Superior temporal gyrus (tissue), 1 donor: ENCODE measurements around the gene ASB4.
"Not testable (repeated sequence)": the region's sequence is repeated elsewhere in the genome, so short reads cannot be mapped to it uniquely, and the experiment has no call there.

Source experiments
- DNase-seq: peaks from one replicate; pipeline ENCODE4 v3.0.0-alpha.2; 2016; ENCODE audit errors: extremely low spot score

The ASB4 gene

DNA sequence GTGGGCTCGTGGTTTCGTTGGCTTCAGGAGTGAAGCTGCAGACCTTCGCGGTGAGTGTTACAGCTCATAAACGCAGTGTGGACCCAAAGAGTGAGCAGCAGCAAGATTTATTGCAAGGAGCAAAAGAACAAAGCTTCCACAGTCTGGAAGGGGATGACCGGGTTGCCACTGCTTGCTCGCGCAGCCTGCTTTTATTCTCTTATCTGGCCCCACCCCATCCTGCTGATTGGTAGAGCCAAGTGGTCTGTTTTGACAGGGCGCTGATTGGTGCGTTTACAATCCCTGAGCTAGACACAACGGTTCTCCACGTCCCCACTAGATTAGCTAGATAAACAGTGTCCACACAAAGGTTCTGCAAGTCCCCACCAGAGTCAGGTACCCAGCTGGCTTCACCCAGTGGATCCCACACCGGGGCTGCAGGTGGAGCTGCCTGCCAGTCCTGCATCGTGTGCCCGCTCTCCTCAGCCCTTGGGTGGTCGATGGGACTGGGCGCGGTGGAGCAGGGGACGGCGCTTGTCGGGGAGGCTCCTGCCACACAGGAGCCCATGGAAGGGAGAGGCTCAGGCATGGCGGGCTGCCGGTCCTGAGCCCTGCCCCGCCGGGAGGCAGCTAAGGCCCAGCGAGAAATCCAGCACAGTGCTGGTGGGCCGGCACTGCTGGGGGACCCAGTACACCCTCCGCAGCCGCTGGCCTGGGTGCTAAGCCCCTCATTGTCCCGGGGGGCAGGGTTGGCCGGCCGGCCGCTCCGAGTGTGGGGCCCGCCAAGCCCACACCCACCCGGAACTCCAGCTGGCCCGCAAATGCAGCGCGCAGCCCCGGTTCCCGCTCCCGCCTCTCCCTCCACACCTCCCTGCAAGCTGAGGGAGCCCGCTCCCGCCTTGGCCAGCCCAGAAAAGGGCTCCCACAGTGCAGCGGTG lies 66.5 kb downstream of the ASB4 start:
- DNase-seq, result not testable (repeated sequence)

DNA sequence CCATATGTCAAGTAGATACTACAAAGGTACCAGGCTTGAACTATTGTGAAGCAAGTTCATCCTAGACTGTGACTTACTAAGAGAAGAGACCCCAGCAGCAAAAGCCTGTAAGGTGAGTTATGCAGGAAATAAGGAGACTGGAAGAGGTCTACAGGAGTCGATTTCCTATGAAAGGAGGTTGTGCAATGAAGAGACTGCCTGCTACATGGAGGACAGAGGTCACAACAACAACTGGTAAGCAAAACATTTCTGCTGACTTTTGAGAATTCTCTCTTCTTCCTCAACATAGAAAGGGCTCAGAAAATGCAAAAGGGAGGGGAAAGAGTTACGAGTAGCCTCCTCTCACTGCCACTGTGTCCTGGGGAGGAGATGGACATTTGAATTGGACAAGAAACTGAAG lies 68.2 kb downstream of the ASB4 start:
- DNase-seq, result no peak

DNA sequence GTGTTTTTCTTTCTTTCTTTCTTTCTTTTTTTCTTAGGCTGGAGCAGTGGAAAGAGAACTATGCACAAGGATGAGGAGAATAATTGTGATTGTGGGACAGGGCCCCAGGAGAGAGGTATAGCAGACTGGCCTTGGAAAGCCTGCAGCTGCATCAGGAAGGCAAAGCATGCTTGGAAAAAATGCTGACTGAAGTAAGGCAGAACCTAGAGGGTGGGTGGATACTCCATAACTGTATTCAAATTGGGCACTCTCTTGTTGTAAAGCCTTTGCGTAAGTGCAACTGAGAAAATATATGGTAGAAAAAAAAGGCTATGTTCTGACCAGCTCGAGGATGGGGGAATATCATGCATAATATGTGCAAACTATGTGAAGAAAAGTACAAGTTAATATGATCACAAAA lies 71.0 kb downstream of the ASB4 start:
- no peak for DNase-seq

DNA sequence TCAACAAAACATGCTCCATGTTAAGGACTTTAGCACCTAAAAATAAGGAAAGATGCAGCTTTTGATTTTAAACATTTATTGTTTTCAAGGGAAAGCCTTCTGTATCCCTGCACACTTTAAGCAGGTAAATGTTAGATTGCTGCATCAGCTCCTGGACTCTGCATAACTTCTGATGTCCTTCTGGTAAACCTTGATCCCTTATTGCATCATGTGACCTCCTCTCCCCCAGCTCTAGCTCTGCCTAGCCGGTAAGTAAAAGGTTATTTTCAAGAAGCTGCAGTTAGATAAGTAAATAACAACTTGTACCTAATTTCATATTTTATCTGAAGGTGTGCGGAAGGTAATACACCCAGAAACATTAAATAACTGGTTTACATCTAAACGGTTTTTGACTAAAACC lies 73.1 kb downstream of the ASB4 start:
- no peak for DNase-seq

DNA sequence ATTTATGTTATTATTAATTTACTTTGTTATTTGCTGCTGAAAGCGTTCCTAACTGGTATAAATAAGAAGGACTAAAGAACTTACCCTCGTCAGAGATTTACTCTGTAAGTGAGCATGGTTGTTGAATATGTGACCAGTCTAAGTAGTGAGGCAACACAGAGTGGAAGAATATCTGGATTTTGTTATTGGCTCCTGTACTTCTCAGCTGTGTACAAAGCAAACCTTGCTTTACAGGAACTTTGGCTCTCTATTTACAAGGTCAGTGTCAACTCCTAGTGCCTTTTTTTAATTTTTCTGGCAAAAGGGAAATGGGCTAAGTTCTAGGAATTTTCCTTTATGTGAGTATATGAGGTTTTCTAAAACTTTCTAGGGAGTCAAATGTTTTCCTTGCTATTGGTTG lies 74.9 kb downstream of the ASB4 start:
- DNase-seq, result no peak

DNA sequence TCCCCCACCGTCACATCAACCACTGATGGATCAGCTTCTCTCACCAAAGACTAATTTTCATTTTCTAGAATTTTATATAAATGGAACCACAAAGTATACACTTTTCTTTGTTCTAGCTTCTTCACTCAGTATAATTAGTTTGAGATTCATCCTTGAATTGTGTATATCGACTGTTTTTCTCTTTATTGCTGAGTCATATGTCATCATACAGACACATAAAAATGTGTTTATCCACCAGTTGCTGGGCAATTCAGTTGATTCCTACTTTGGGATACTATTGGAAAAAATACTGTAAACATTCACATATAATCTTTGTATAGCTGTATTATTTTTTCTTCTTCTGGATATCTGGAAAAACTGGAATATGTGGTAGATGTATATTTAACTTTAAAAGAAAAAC lies 84.0 kb downstream of the ASB4 start:
- DNase-seq, result no peak

DNA sequence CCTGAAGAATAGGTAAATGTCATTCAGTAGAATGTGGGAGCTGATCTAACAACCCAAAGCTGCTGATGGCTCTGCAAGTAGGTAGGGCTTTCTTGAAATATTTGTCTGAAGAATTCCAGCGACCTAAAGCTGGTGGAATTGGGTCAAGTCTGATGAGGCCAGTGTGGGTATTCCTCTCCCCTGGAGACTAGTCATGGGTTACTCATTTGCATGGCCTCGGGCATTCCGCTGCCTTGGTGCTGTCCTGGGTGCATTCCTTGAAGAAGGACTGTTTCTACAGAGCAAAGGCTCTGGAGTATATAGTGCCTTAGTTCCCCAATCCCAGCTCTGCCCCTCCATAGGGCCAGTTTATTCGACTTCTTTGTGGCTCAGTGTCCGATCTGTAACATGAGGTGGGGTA lies 91.4 kb downstream of the ASB4 start:
- DNase-seq, result no peak

DNA sequence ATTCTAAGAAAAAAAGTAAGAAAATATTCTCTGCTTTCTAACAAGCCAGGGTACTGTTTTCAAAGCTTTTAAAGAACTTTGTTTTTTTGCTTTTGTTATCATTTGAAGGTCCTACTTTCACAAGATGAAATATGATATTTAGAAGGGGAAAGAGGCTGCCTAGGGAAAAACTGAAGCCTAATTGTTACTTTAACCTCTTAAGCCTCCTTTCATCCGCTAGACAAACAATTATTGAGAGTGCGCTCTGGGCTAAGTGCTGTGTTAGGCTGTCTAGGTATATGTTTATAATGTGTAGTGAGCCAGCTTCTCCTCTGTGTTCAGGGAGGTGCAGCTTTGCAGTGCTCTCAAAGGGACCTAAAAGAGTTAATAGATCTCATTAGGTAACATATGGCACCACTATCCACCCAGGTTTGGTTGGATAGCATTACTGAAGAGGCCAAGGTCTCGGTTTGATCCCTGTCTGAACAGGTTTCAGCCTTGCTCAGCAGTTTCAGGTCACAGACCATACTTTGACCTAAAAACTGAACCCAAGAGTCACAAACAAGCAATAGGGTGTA lies 92.6 kb downstream of the ASB4 start:
- DNase-seq, result no peak

DNA sequence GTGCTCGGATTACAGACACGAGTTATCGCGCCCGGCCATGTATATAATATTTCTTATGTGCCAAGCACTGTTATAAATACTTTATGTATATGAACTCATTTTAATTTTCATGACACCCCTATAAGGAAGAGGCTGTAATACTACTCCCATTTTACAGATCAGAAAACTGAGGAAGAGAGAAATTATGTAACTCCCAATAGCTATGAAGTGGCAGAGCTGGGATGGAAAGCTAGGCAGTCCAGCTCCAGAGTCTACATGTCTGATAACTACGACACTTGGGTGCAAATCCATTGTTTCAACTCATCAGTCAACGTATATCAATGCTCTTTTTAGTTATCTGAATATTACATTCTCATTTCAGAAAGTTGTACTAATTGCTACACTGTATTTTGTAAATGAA lies 93.6 kb downstream of the ASB4 start:
- no peak for DNase-seq

DNA sequence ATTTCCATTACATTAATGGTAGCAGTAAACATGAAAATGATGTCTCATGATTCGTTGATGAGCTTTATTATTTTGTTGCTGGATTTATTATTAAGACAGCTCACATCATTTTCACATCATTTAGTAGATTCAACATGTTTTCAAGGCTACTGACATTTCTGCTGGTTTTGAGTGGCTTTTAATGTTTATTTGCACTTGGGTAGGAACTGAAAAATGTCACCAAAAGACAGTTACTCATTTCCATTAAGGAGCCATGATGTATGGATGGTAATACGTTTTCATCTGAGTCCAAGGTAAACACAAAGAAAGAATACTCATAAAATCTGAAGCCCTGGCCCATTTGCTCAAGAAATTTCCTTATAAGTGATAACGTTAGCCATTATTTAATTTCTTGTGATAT lies 95.7 kb downstream of the ASB4 start:
- no peak for DNase-seq

DNA sequence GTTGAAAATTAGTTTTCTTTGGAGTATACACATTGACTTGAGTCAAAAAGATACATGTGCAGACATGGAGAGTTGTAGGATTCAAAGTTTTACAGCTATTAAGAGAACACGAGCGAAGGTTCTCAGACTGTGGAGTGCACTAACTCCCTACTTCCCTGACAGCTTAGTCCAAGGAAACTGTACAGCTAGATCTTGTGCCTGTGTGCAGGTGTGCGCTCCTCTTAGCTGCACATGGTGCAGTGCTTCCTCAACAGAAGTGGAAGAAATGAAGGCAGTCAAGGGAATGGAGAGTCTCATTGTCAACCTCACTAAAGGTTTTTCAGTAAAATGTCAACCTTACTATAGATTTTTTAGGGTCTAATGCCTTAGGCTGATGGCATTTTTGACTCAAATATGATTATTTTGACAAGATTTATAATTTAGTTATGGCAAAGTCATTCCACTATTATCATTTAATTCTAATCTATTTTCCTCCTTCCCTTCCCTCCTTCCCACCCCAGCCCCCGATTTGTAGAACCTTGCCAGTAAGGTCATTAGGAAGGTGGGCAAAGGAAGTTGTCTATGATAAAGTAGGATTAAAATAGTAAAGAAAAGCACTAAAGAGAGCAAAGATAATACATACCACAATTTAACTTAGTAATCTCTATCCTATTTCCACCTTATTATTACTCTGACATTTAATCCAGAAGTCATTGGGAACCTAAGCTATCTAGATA lies 97.0 kb downstream of the ASB4 start:
- no peak for DNase-seq

DNA sequence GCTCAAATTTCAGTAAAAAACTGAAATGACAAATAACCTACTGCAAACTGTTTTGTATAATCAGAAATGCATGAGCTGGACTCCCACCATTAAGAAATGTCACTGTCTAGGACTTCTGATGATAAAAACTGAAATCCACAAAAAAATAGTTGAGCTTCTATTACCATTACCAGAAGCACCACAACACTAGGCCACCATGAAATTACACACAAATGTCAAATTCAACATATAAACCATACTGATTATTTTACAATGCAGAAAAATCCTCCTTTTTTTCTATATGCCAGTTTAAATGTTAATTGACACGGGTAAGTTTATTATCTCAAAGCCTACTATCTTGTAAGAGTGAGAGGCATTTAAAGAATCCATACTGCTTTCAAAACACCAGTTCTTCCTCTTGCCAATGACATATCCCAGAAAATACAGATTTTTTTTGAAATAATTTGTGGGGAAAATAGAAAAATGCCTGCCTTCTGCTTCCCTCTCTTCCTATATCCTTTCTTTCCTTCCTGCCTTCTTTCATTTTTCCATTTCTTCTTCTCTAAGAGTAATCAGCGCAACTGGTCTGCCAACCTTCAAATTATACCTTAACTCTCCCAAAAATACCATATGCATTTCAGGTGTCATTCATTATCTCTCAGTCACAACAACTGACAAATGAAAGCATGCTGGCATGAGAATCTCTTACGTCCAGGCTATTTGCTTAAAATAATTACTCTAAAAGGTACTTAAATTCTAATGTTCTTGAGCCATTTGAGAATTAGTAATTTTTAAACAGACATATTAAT lies 98.3 kb downstream of the ASB4 start:
- no peak for DNase-seq

DNA sequence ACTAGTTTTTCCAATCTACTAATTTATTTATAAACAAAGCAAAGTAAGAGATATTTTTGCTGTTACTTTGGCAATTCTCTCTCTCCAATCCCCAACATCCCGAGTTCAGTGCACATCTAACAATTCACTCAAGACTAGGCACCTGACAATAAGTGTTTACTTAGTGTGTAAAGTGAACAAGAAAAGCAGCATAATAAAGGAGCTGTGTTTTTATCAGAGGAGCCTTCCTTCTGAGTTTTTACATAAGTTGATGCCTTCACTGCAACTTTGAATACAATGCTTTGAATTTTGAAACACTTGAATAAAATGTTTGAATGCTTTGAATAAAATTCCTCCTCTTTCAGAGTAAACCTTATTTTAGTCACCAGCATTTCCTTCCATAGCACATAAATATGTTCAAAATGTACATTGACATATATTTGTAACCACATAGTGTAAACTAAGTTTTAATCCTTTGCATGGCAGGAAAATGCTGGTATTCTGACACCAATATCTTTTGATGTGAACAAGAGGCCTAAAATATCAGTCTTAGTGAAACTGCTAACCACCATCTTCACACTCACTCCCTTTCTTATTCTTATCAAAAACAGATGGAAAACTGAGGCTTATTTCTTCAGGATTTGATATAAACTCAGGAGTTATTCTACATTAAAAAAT lies 99.2 kb downstream of the ASB4 start:
- DNase-seq, result no peak

DNA sequence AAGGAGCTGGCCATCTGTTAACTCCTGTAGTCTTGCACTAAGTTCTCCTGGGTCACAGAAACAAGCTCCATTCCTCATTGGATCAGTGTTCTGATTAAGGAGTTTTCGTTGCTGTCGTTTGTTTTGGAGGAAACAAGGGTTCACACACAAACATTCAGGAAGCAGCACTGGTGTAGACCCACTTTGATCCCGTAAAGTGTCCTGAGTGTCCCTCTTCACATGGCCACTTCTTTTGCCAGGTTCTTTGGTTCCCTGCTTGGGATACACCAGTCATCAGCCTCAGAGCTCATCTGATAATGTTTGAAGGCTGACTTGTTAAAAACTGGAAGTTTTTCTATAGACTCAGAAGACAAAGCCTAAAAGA lies 99.7 kb downstream of the ASB4 start:
- DNase-seq, result no peak

DNA sequence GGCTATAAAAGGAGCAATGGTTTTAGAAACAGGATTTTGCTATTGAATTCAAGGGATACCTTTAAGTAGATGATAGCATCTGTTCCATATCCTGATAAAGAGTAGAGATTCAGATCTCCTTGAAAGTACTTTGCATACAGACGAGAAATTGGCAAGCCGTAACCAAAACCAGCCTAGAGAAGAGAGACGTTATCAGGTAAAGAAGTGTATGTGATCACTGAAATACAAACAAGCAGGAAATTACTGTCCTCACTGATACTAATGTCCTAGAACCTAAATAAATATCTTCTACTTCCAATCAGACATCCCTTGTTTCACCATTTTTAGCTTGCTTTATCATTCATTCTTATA lies 101.2 kb downstream of the ASB4 start:
- no peak for DNase-seq

DNA sequence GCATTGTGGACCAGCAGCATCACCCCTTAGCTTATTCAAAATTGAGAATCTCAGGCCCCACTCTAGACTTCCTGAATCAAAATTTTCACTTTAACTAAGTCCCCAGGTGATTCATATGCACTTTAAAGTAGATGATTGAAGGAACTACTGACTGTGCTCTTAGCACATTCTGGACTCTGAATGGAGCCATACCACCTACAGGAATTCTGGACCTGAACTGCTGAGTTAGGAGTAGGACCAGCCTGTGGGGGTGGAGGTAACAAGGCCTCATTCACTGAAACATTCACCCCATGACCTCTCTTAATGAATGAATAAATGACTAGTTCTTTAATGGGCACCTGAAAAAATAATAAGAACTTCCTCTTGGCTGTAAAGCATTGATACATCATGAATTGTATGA lies 103.3 kb downstream of the ASB4 start:
- no peak for DNase-seq

DNA sequence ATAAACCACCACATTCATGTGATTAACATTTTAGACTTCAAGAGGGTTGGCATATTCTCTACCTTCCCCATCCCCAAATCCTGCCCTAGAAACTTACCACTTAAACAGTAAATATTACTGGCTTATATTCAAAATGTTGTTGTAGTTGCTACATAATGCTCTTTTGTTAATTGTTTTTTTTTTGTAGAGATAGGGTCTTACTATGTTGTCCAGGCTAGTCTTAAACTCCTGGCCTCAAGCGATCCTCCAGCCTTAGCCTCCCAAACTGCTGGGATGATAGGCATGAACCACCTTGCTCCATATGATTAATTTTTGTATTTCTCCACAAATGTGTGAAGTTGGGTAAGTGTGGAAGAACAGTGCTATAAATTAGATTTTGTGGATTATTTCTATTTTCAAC lies 104.0 kb downstream of the ASB4 start:
- DNase-seq, result no peak
